GM12878 (cell line): ENCODE results near the gene LYPD4.
"Not testable (repeated sequence)": the region's sequence is repeated elsewhere in the genome, so short reads cannot be mapped to it uniquely, and the experiment has no call there.

ENCODE experiments used
- CTCF ChIP-seq, 3 experiments: IDR thresholded peaks in 2 of 3; conservative IDR thresholded peaks in 1 of 3; 2 replicates each; pipeline ENCODE4 v1.5.1; 2011; ENCODE audit warnings: low read depth in 3 of 3, low read length in 3 of 3, mild to moderate bottlenecking in 3 of 3, control low read depth in 2 of 3, moderate library complexity in 2 of 3, inconsistent platforms in 1 of 3, mixed read lengths in 1 of 3; ENCODE audit not compliant: control insufficient read depth in 2 of 3, insufficient read depth in 1 of 3; ENCODE audit errors: extremely low read depth in 1 of 3
- ELK1 ChIP-seq: IDR thresholded peaks from 2 replicates; pipeline ENCODE4 v1.6.1; 2012; ENCODE audit warnings: low read depth, low read length, improper control_type of control experiment
- ZBTB4 ChIP-seq: fragments of 450-650 bp; formaldehyde crosslinking; IDR thresholded peaks from 2 replicates; pipeline ENCODE4 v1.4.0; 2022; ENCODE audit warnings: mild to moderate bottlenecking, moderate library complexity

DNA sequence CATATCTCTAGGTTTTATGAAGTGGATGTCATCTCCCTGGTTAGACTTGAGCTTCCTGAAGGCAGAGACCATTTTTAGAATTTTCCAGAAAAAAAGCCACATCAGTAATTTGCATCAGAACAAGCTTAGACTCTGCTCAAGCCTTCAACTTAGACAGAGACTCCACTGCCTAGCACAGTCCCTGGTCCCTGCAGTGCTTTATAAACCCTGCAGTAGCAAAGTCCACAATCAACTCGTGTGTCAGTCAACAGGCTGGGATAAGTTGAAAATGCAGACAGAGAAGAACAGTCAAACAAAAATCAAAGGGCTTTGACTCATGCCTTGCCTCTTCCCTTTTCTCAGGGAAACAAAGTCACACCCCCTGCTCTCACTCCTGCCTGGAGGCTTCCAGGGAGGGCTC, 56.0 kb downstream of the LYPD4 start:
- TF ChIP-seq ELK1; CTCF (IDR thresholded peaks at IDR 0.05 in 2 of 3, conservative IDR thresholded peaks at IDR 0.05 in 1 of 3; ENCODE audit: control insufficient read depth in 2 of 3, extremely low read depth in 1 of 3, insufficient read depth in 1 of 3, low read depth in 3 of 3, low read length in 3 of 3); ZBTB4 (CRISPR knock-in tag): not testable (repeated sequence)
